OCI-LY7 (cell line): ENCODE data around the gene HEMGN.

ENCODE experiments used
- CTCF ChIP-seq: fragments of 200-600 bp; sonication (generic); conservative IDR thresholded peaks from 2 replicates; pipeline ENCODE4 v1.5.1; 2014; ENCODE audit warnings: mild to moderate bottlenecking, antibody characterized with exemption, low read length, moderate library complexity, mixed read lengths
- EZH2phosphoT487 ChIP-seq: fragments of 200-600 bp; sonication (generic); IDR thresholded peaks from 2 replicates; pipeline ENCODE4 v1.6.1; 2018; ENCODE audit warnings: low read depth, borderline replicate concordance, mild to moderate bottlenecking, mixed run types, antibody characterized with exemption, low read length, moderate library complexity, mixed read lengths

- TF ChIP-seq CTCF, result no peak
- TF ChIP-seq EZH2phosphoT487, result no peak
Measured at GRCh38 chr9:97900103-97900737, 37.8 kb downstream of the HEMGN start.
